SW 1271 (cell line): ENCODE results near the gene UBQLN1.

Source experiments
- DNase-seq, 2 experiments: peaks; one replicate each; lab custom pipeline; 2025; lab: John Stamatoyannopoulos, UW

Gene UBQLN1

GRCh38 chr9:83691492-83691891, 16.3 kb downstream of the UBQLN1 start:
- no peak for DNase-seq

- DNase-seq, result no peak
Observed at GRCh38 chr9:83688921-83689320, 18.8 kb downstream of the UBQLN1 start.

GRCh38 chr9:83681490-83681889, 26.3 kb downstream of the UBQLN1 start:
- DNase-seq, result no peak

- no peak for DNase-seq
Observed at GRCh38 chr9:83680233-83680632, 27.5 kb downstream of the UBQLN1 start.

- no peak for DNase-seq
Observed at GRCh38 chr9:83677596-83677995, 30.2 kb downstream of the UBQLN1 start.

- DNase-seq, result no peak
Observed at GRCh38 chr9:83675466-83675865, 32.3 kb downstream of the UBQLN1 start.

- DNase-seq, result no peak
Observed at GRCh38 chr9:83671451-83671850, 36.3 kb downstream of the UBQLN1 start.

- DNase-seq, result no peak
Observed at GRCh38 chr9:83670381-83670780, 37.4 kb downstream of the UBQLN1 start.

GRCh38 chr9:83669067-83669466, 38.7 kb downstream of the UBQLN1 start:
- no peak for DNase-seq

GRCh38 chr9:83665580-83666200, 42.1 kb downstream of the UBQLN1 start:
- no peak for DNase-seq

GRCh38 chr9:83662933-83663332, 44.8 kb downstream of the UBQLN1 start:
- no peak for DNase-seq

GRCh38 chr9:83656952-83657351, 50.8 kb downstream of the UBQLN1 start:
- no peak for DNase-seq

- no peak for DNase-seq
Observed at GRCh38 chr9:83656032-83656680, 51.6 kb downstream of the UBQLN1 start.

- DNase-seq, result no peak
Observed at GRCh38 chr9:83655433-83655832, 52.3 kb downstream of the UBQLN1 start.

- DNase-seq, result no peak
Observed at GRCh38 chr9:83652433-83652832, 55.3 kb downstream of the UBQLN1 start.

- DNase-seq, result no peak
Observed at GRCh38 chr9:83651558-83651957, 56.2 kb downstream of the UBQLN1 start.

- DNase-seq, result no peak
Observed at GRCh38 chr9:83649515-83649914, 58.2 kb downstream of the UBQLN1 start.

- peak in 1 of 2 experiments; percentile 21 for DNase-seq
Observed at GRCh38 chr9:83649080-83649479, 58.7 kb downstream of the UBQLN1 start.

GRCh38 chr9:83646500-83647239, 61.1 kb downstream of the UBQLN1 start:
- no peak for DNase-seq

- no peak for DNase-seq
Observed at GRCh38 chr9:83642793-83643192, 65.0 kb downstream of the UBQLN1 start.

- no peak for DNase-seq
Observed at GRCh38 chr9:83639266-83639665, 68.5 kb downstream of the UBQLN1 start.

GRCh38 chr9:83637389-83637788, 70.4 kb downstream of the UBQLN1 start:
- no peak for DNase-seq

GRCh38 chr9:83636813-83637212, 70.9 kb downstream of the UBQLN1 start:
- no peak for DNase-seq
